Measurements from ENCODE around the gene LAMTOR3.

- TF ChIP-seq EZH2 (IDR thresholded peaks at IDR 0.05; ENCODE audit: insufficient read depth, poor library complexity, severe bottlenecking) = no peak
- no peak for TF ChIP-seq EZH2phosphoT487 (IDR thresholded peaks at IDR 0.05; ENCODE audit: insufficient read depth, low read depth)
These were observed 24.4 kb upstream of the LAMTOR3 start for GRCh38 chr4:99918656-99919055.

Data from GM23248 (cell line).